GM19238 (cell line): Measurements from ENCODE around the gene LTA.

ENCODE experiments used
- DNase-seq: peaks from one replicate; pipeline ENCODE4 v3.0.0; 2011; ENCODE audit warnings: low spot score; ENCODE audit not compliant: insufficient read length

LTA gene

GRCh38 chr6:31569861-31570536 lies 2.1 kb upstream of the LTA start:
- no peak for DNase-seq

GRCh38 chr6:31573239-31574105 lies 1.4 kb downstream of the LTA start:
- DNase-seq: no peak

- no peak for DNase-seq
Measured at GRCh38 chr6:31574106-31575061, 2.3 kb downstream of the LTA start.

GRCh38 chr6:31575335-31575901 lies 3.3 kb downstream of the LTA start, which contains the start of gene TNF:
TSS of gene TNF (plus strand) at chr6:31575565. CDS start at chr6:31575742, 177 bp downstream.
- peak; percentile 65 for DNase-seq

GRCh38 chr6:31575952-31576685 lies 4.0 kb downstream of the LTA start:
- DNase-seq: no peak

- DNase-seq: no peak
Measured at GRCh38 chr6:31576897-31577578, 4.9 kb downstream of the LTA start.

- DNase-seq: no peak
Measured at GRCh38 chr6:31577579-31577966, 5.5 kb downstream of the LTA start.

GRCh38 chr6:31578184-31579118 lies 6.4 kb downstream of the LTA start:
- DNase-seq: no peak

GRCh38 chr6:31579119-31579505 lies 7.0 kb downstream of the LTA start:
- DNase-seq: no peak

GRCh38 chr6:31579546-31580437 lies 7.7 kb downstream of the LTA start:
- DNase-seq: no peak

GRCh38 chr6:31580438-31580740 lies 8.3 kb downstream of the LTA start:
- DNase-seq: no peak

GRCh38 chr6:31580807-31581433 lies 8.8 kb downstream of the LTA start:
- peak; percentile 72 for DNase-seq

GRCh38 chr6:31581434-31582229 lies 9.5 kb downstream of the LTA start:
- no peak for DNase-seq

GRCh38 chr6:31582230-31582643 lies 10.1 kb downstream of the LTA start, which contains the start of gene LTB:
TSS of gene LTB (minus strand) at chr6:31582424. CDS start at chr6:31582417, 7 bp downstream.
- no peak for DNase-seq

- no peak for DNase-seq
Measured at GRCh38 chr6:31585491-31585890, 13.4 kb downstream of the LTA start.

GRCh38 chr6:31586008-31586407 lies 13.9 kb downstream of the LTA start, which contains the start of gene LST1:
TSS of gene LST1 (plus strand) at chr6:31586277. CDS start at chr6:31587300, 1,023 bp downstream.
- DNase-seq: no peak
